SIG-M5 (cell line): ENCODE results near the gene LRRC32.
"Not testable (repeated sequence)": the region's sequence is repeated elsewhere in the genome, so short reads cannot be mapped to it uniquely, and the experiment has no call there.

Experiments
- DNase-seq: peaks from one replicate; lab custom pipeline; 2025; lab: John Stamatoyannopoulos, UW

The LRRC32 gene

GRCh38 chr11:76649851-76650372, 20.6 kb downstream of the LRRC32 start:
- no peak for DNase-seq

- no peak for DNase-seq
These were observed 21.5 kb downstream of the LRRC32 start for GRCh38 chr11:76649011-76649410.

- no peak for DNase-seq
These were observed 22.5 kb downstream of the LRRC32 start for GRCh38 chr11:76648061-76648460.

GRCh38 chr11:76646882-76647534, 23.5 kb downstream of the LRRC32 start:
- no peak for DNase-seq

- DNase-seq = no peak
These were observed 26.0 kb downstream of the LRRC32 start for GRCh38 chr11:76644591-76644990.

GRCh38 chr11:76643711-76644110, 26.8 kb downstream of the LRRC32 start:
- not testable (repeated sequence) for DNase-seq

GRCh38 chr11:76642341-76642740, 28.2 kb downstream of the LRRC32 start:
- no peak for DNase-seq

- no peak for DNase-seq
These were observed 28.6 kb downstream of the LRRC32 start for GRCh38 chr11:76641905-76642304.

- DNase-seq = no peak
These were observed 30.0 kb downstream of the LRRC32 start for GRCh38 chr11:76640501-76640900.

GRCh38 chr11:76639621-76640020, 30.9 kb downstream of the LRRC32 start:
- no peak for DNase-seq

GRCh38 chr11:76638270-76639197, 32.0 kb downstream of the LRRC32 start:
- DNase-seq = no peak

GRCh38 chr11:76637491-76638269, 32.9 kb downstream of the LRRC32 start:
- DNase-seq = no peak

- no peak for DNase-seq
These were observed 33.6 kb downstream of the LRRC32 start for GRCh38 chr11:76636826-76637460.

- DNase-seq = no peak
These were observed 34.4 kb downstream of the LRRC32 start for GRCh38 chr11:76635991-76636738.

- DNase-seq = no peak
These were observed 35.7 kb downstream of the LRRC32 start for GRCh38 chr11:76634886-76635285.

- no peak for DNase-seq
These were observed 38.1 kb downstream of the LRRC32 start for GRCh38 chr11:76632492-76632891.

GRCh38 chr11:76631566-76632308, 38.8 kb downstream of the LRRC32 start:
- DNase-seq = no peak

GRCh38 chr11:76630600-76631281, 39.8 kb downstream of the LRRC32 start:
- DNase-seq = no peak

- DNase-seq = no peak
These were observed 40.5 kb downstream of the LRRC32 start for GRCh38 chr11:76629853-76630599.
